Stimulated activated CD4-positive, alpha-beta T cell treated with anti-CD3 and anti-CD28 coated beads, Interleukin-4, amount 100 ng/mL, for 24 hours (primary cell): ENCODE data around the gene DHRS13.

ENCODE experiments used
- DNase-seq: peaks from one replicate; pipeline ENCODE4 v3.0.0-alpha.2; 2020

The DHRS13 gene

GRCh38 chr17:28901866-28902818 lies 737 bp downstream of the DHRS13 start:
- DNase-seq, result peak; percentile 55

GRCh38 chr17:28900986-28901726 lies 1.7 kb downstream of the DHRS13 start:
- DNase-seq, result no peak

- DNase-seq, result no peak
Measured at GRCh38 chr17:28899212-28899815, 3.6 kb downstream of the DHRS13 start.

GRCh38 chr17:28898527-28898955 lies 4.3 kb downstream of the DHRS13 start:
- DNase-seq, result no peak

GRCh38 chr17:28897769-28898526 lies 4.9 kb downstream of the DHRS13 start:
- no peak for DNase-seq

- peak; percentile 73 for DNase-seq
Measured at GRCh38 chr17:28896884-28897768, 5.8 kb downstream of the DHRS13 start, which contains the start of gene FLOT2. TSS of gene FLOT2 (minus strand) at chr17:28897733. CDS start at chr17:28897574, 159 bp downstream.

GRCh38 chr17:28896491-28896883 lies 6.4 kb downstream of the DHRS13 start:
- DNase-seq, result no peak

- DNase-seq, result no peak
Measured at GRCh38 chr17:28895794-28896447, 7.0 kb downstream of the DHRS13 start.

- DNase-seq, result peak; percentile 38
Measured at GRCh38 chr17:28893248-28894183, 9.4 kb downstream of the DHRS13 start.

- no peak for DNase-seq
Measured at GRCh38 chr17:28892024-28892423, 10.9 kb downstream of the DHRS13 start.

- no peak for DNase-seq
Measured at GRCh38 chr17:28891201-28891600, 11.7 kb downstream of the DHRS13 start.

GRCh38 chr17:28889996-28890395 lies 12.9 kb downstream of the DHRS13 start:
- DNase-seq, result no peak

GRCh38 chr17:28888832-28889231 lies 14.0 kb downstream of the DHRS13 start:
- no peak for DNase-seq

GRCh38 chr17:28887871-28888471 lies 14.9 kb downstream of the DHRS13 start:
- DNase-seq, result no peak

- DNase-seq, result no peak
Measured at GRCh38 chr17:28885951-28886350, 16.9 kb downstream of the DHRS13 start.

- DNase-seq, result no peak
Measured at GRCh38 chr17:28885363-28885762, 17.5 kb downstream of the DHRS13 start.

- DNase-seq, result no peak
Measured at GRCh38 chr17:28883967-28884702, 18.7 kb downstream of the DHRS13 start.

- DNase-seq, result no peak
Measured at GRCh38 chr17:28882154-28882895, 20.6 kb downstream of the DHRS13 start.
